H1 (cell line): ENCODE results near the gene PHEX. TPM values are rescaled to one million over a fixed set of nuclear protein-coding genes. Genes with fewer than 3 reads are reported as not detected.

Source experiments
- CTCF ChIA-PET: fragments of 300-600 bp; sonication (Branson Sonifier 250); formaldehyde crosslinking; loops from one replicate; lab custom pipeline; 2021; ENCODE audit not compliant: partially characterized antibody; lab: Charles Lee
- POLR2A ChIA-PET: fragments of 300-600 bp; sonication (Branson Sonifier 250); formaldehyde crosslinking; loops from one replicate; lab custom pipeline; 2021; ENCODE audit warnings: inconsistent platforms; ENCODE audit not compliant: partially characterized antibody; lab: Charles Lee
- DNase-seq, 2 experiments: peaks; one replicate each; pipeline versions ENCODE4 v3.0.0 to v3.0.0-alpha.2; 2010 to 2022; ENCODE audit warnings: low spot score in 2 of 2, low read depth in 1 of 2, mixed read lengths in 1 of 2
- FAIRE-seq: peaks from 2 replicates; lab custom pipeline; 2011; peaks lifted over from hg19 to GRCh38; lab: Jason Lieb, UNC
- H2AFZ ChIP-seq: 2 replicates; pipeline ENCODE4 v1.8.1; 2012; ENCODE audit warnings: low read length, inconsistent platforms
- H2AK5ac ChIP-seq: 2 replicates; pipeline ENCODE4 v1.6.1; 2013; ENCODE audit warnings: low read depth, low read length
- H2BK120ac ChIP-seq: replicated peaks from 2 replicates; pipeline ENCODE3; 2013; ENCODE audit warnings: low read depth, low read length, inconsistent platforms
- H2BK12ac ChIP-seq: 2 replicates; pipeline ENCODE4 v1.6.1; 2013; ENCODE audit warnings: low read depth, low read length
- H2BK15ac ChIP-seq: 2 replicates; pipeline ENCODE4 v1.6.1; 2013; ENCODE audit warnings: low read length
- H2BK20ac ChIP-seq: 2 replicates; pipeline ENCODE4 v1.6.1; 2013; ENCODE audit warnings: low read length
- H2BK5ac ChIP-seq: 2 replicates; pipeline ENCODE4 v1.6.1; 2013; ENCODE audit warnings: low read depth, low read length
- H3K14ac ChIP-seq: 2 replicates; pipeline ENCODE4 v1.6.1; 2013; ENCODE audit warnings: inconsistent platforms; ENCODE audit not compliant: insufficient read length
- H3K18ac ChIP-seq: 2 replicates; pipeline ENCODE4 v1.6.1; 2013; ENCODE audit warnings: low read length; ENCODE audit errors: extremely low read depth
- H3K23ac ChIP-seq: 2 replicates; pipeline ENCODE4 v1.6.1; 2013; ENCODE audit warnings: inconsistent platforms; ENCODE audit not compliant: insufficient read length
- H3K23me2 ChIP-seq: 2 replicates; pipeline ENCODE4 v1.6.1; 2013; ENCODE audit warnings: low read depth, low read length
- H3K27ac ChIP-seq: 2 replicates; pipeline ENCODE4 v1.6.1; 2011; ENCODE audit warnings: low read depth, low read length, inconsistent platforms
- H3K27me3 ChIP-seq, 4 experiments: replicated peaks in 1 of 4; 1 replicate in 1 of 4; 2 replicates in 3 of 4; pipeline versions ENCODE4 v1.6.1 to v1.8.1; 2011 to 2013; ENCODE audit warnings: low read length in 3 of 4, mild to moderate bottlenecking in 3 of 4, inconsistent platforms in 2 of 4, mixed read lengths in 2 of 4, moderate library complexity in 1 of 4; ENCODE audit not compliant: control insufficient read depth in 3 of 4, insufficient read depth in 3 of 4; ENCODE audit errors: extremely low read depth in 1 of 4
- H3K36me3 ChIP-seq, 4 experiments: 2 replicates each; pipeline versions ENCODE4 v1.6.1 to v1.8.1; 2011 to 2013; ENCODE audit warnings: mild to moderate bottlenecking in 4 of 4, low read length in 3 of 4, moderate library complexity in 2 of 4, control low read depth in 1 of 4, inconsistent platforms in 1 of 4; ENCODE audit not compliant: insufficient read depth in 4 of 4, control insufficient read depth in 2 of 4
- H3K4ac ChIP-seq: replicated peaks from 2 replicates; pipeline ENCODE3; 2013; ENCODE audit warnings: low read length, low read depth, mixed read lengths, inconsistent platforms; ENCODE audit not compliant: insufficient read length
- H3K4me1 ChIP-seq, 4 experiments: replicated peaks in 1 of 4; 1 replicate in 1 of 4; 2 replicates in 3 of 4; pipeline versions ENCODE4 v1.6.1 to v1.8.1; 2011 to 2013; ENCODE audit warnings: low read length in 3 of 4, inconsistent platforms in 2 of 4, mixed read lengths in 1 of 4; ENCODE audit not compliant: insufficient read depth in 4 of 4, control insufficient read depth in 3 of 4
- H3K4me2 ChIP-seq, 2 experiments: 2 replicates each; pipeline versions ENCODE4 v1.6.1 to v1.8.1; 2011 to 2013; ENCODE audit warnings: low read depth in 2 of 2, low read length in 2 of 2, control low read depth in 1 of 2, inconsistent platforms in 1 of 2, mild to moderate bottlenecking in 1 of 2; ENCODE audit not compliant: insufficient read depth in 1 of 2
- H3K4me3 ChIP-seq, 4 experiments: fragments of 200-600, 300-600 bp in 1 of 4; sonication (generic), shearing (Covaris generic), sonication (Bioruptor Twin) in 1 of 4; 2 replicates each; pipeline versions ENCODE4 v1.5.1 to v1.8.1; 2011 to 2016; ENCODE audit warnings: low read length in 4 of 4, low read depth in 3 of 4, control low read depth in 2 of 4, inconsistent platforms in 2 of 4, mild to moderate bottlenecking in 2 of 4, mixed read lengths in 1 of 4, moderate library complexity in 1 of 4; ENCODE audit not compliant: insufficient read depth in 2 of 4; ENCODE audit errors: extremely low read depth in 1 of 4
- H3K56ac ChIP-seq: replicated peaks from 2 replicates; pipeline ENCODE3; 2013; ENCODE audit warnings: low read depth, mild to moderate bottlenecking, mixed read lengths, low read length, inconsistent platforms; ENCODE audit not compliant: insufficient read length
- H3K79me1 ChIP-seq: 2 replicates; pipeline ENCODE4 v1.6.1; 2013; ENCODE audit warnings: low read depth, low read length, control low read depth
- H3K79me2 ChIP-seq, 2 experiments: 2 replicates each; pipeline versions ENCODE4 v1.6.1 to v1.8.1; 2012 to 2013; ENCODE audit warnings: low read length in 2 of 2, mild to moderate bottlenecking in 2 of 2, inconsistent platforms in 1 of 2; ENCODE audit not compliant: insufficient read depth in 2 of 2, control insufficient read depth in 1 of 2
- H3K9ac ChIP-seq, 4 experiments: replicated peaks in 1 of 4; 1 replicate in 1 of 4; 2 replicates in 3 of 4; pipeline versions ENCODE4 v1.6.1 to v1.8.1; 2011 to 2013; ENCODE audit warnings: low read depth in 3 of 4, low read length in 3 of 4, control low read depth in 2 of 4, mild to moderate bottlenecking in 2 of 4, moderate library complexity in 2 of 4, inconsistent platforms in 1 of 4; ENCODE audit errors: extremely low read depth in 1 of 4
- H3K9me3 ChIP-seq, 2 experiments: 2 replicates each; pipeline versions ENCODE4 v1.6.1 to v1.8.1; 2012 to 2013; ENCODE audit warnings: mild to moderate bottlenecking in 2 of 2, moderate library complexity in 2 of 2, control low read depth in 1 of 2, inconsistent platforms in 1 of 2, low read depth in 1 of 2, low read length in 1 of 2, mixed read lengths in 1 of 2; ENCODE audit not compliant: insufficient read depth in 2 of 2
- H4K20me1 ChIP-seq, 2 experiments: replicated peaks in 1 of 2; 2 replicates each; pipeline versions ENCODE3 to v1.8.1; 2011 to 2013; ENCODE audit warnings: inconsistent platforms in 2 of 2, low read length in 2 of 2, mild to moderate bottlenecking in 1 of 2; ENCODE audit not compliant: insufficient read depth in 2 of 2, control insufficient read depth in 1 of 2
- H4K5ac ChIP-seq: 2 replicates; pipeline ENCODE4 v1.6.1; 2013; ENCODE audit warnings: low read length, low read depth, mixed read lengths, inconsistent platforms; ENCODE audit not compliant: insufficient read length
- H4K8ac ChIP-seq: 2 replicates; pipeline ENCODE4 v1.8.0; 2013; ENCODE audit warnings: mild to moderate bottlenecking, moderate library complexity, low read length, inconsistent platforms; ENCODE audit not compliant: insufficient read depth; ENCODE audit errors: extremely low read depth
- H4K91ac ChIP-seq: replicated peaks from 2 replicates; pipeline ENCODE3; 2013; ENCODE audit warnings: low read length, mixed read lengths, inconsistent platforms; ENCODE audit not compliant: insufficient read length
- CEBPB ChIP-seq: IDR thresholded peaks from 2 replicates; pipeline ENCODE4 v1.6.1; 2012; ENCODE audit warnings: low read depth, low read length
- E2F6 ChIP-seq: IDR thresholded peaks from 2 replicates; pipeline ENCODE4 v1.6.1; 2012; ENCODE audit warnings: inconsistent platforms
- NRF1 ChIP-seq: IDR thresholded peaks from 2 replicates; pipeline ENCODE4 v1.6.1; 2011; ENCODE audit warnings: mild to moderate bottlenecking, low read depth, low read length, improper control_type of control experiment
- POLR2AphosphoS5 ChIP-seq: IDR thresholded peaks from 2 replicates; pipeline ENCODE4 v1.6.1; 2011; ENCODE audit warnings: low read depth, low read length
- RAD21 ChIP-seq, 2 experiments: IDR thresholded peaks in 1 of 2; conservative IDR thresholded peaks in 1 of 2; 2 replicates each; pipeline ENCODE4 v1.6.1; 2011; ENCODE audit warnings: low read depth in 2 of 2, low read length in 2 of 2, improper control_type of control experiment in 1 of 2, inconsistent platforms in 1 of 2, mild to moderate bottlenecking in 1 of 2, moderate library complexity in 1 of 2
- RXRA ChIP-seq: IDR thresholded peaks from 2 replicates; pipeline ENCODE4 v1.6.1; 2011; ENCODE audit warnings: low read depth, mild to moderate bottlenecking, low read length, moderate library complexity; ENCODE audit not compliant: insufficient read depth
- SP1 ChIP-seq: IDR thresholded peaks from 2 replicates; pipeline ENCODE4 v1.6.1; 2011; ENCODE audit warnings: low read depth, low read length
- TEAD4 ChIP-seq: IDR thresholded peaks from 2 replicates; pipeline ENCODE4 v1.6.1; 2012; ENCODE audit warnings: low read depth, low read length, inconsistent platforms, mixed read lengths
- WGBS, 2 experiments: shearing (Covaris generic) in 1 of 2; methylation state at CpG; one replicate each; pipeline versions ENCODE4 v1.1.6 to v1.1.7; 2013 to 2015; ENCODE audit warnings: low lambda C conversion rate in 2 of 2, mixed read lengths in 2 of 2, inconsistent platforms in 1 of 2, low coverage in 1 of 2, missing lambda C conversion rate in 1 of 2; ENCODE audit not compliant: insufficient replicate concordance in 2 of 2, insufficient coverage in 1 of 2, insufficient read length in 1 of 2; ENCODE audit errors: extremely low coverage in 1 of 2, missing lambda C conversion rate in 1 of 2; 5-methylcytosine and 5-hydroxymethylcytosine counted together
- polyA plus RNA-seq, 7 experiments: library from polyadenylated mRNA; depleted of rRNA in 3 of 7; stranded (reverse) in 5 of 7; unstranded in 2 of 7; fragments of >200 nt in 5 of 7; fragments of 200-250 nt in 2 of 7; gene quantifications; 1 replicate in 5 of 7; 2 replicates in 1 of 7; 4 replicates in 1 of 7; pipeline versions ENCODE4 v1.2.1 to v1.2.3, GENCODE V29; 2011 to 2013; ENCODE audit warnings: missing spikeins in 2 of 7, mixed read lengths in 2 of 7
- total RNA-seq: library from RNA; stranded (reverse); fragmentation: NEBNext Ultra II Directional; extraction: Animal tissue kit (Norgen Biotek cat#: 25700); gene quantifications from 2 replicates; pipeline ENCODE4 v1.2.1, GENCODE V29; 2021

Gene PHEX
- total and polyA plus RNA-seq, 2 of the 8 experiments (the other 6 are each of a cell fraction or from before 2014, with no cell fraction given): 0.03 to 0.11 TPM

GRCh38 chrX:22105971-22106370, 73.8 kb downstream of the PHEX start:
- no peaks in the 10 kb centered on the region for H3K79me1 ChIP-seq
- no peak overlapping the region for H4K5ac ChIP-seq
- no peak overlapping the region for H4K8ac ChIP-seq
- no peak overlapping the region for H3K4me3 ChIP-seq
- H3K14ac ChIP-seq: no peak overlapping the region
- H3K18ac ChIP-seq: no peak overlapping the region
- CTCF ChIA-PET: no interaction called here
- H2AFZ ChIP-seq: no peak overlapping the region
- H3K27me3 ChIP-seq: no peaks in the 10 kb centered on the region
- H3K4me2 ChIP-seq: no peak overlapping the region
- TF ChIP-seq RAD21 (IDR thresholded peaks at IDR 0.05 in 1 of 2, conservative IDR thresholded peaks at IDR 0.05 in 1 of 2; ENCODE audit: low read depth in 2 of 2, low read length in 2 of 2) (no peak), CEBPB (no peak), TEAD4 (no peak), POLR2AphosphoS5 (no peak), SP1 (no peak), E2F6 (no peak), NRF1 (no peak), RXRA (no peak)
- no peak overlapping the region for H2BK15ac ChIP-seq
- no peaks in the 10 kb centered on the region for H3K9me3 ChIP-seq
- no peaks in the 10 kb centered on the region for H3K4me1 ChIP-seq
- H3K56ac ChIP-seq: no peak overlapping the region
- no peak overlapping the region for H3K9ac ChIP-seq
- POLR2A ChIA-PET: no interaction called here
- H2AK5ac ChIP-seq: no peak overlapping the region
- H3K23me2 ChIP-seq: no peaks in the 10 kb centered on the region
- H3K27ac ChIP-seq: no peak overlapping the region
- no peak overlapping the region for H3K4ac ChIP-seq
- FAIRE-seq (no peak), DNase-seq (no peak)
- no peak overlapping the region for H2BK12ac ChIP-seq
- H4K20me1 ChIP-seq: no peaks in the 10 kb centered on the region
- 86% methylated on average over 2 of the region's 2 CpGs; no CpG with 5 or more reads in 1 of the 2 experiments for WGBS, 2 experiments
- H3K36me3 ChIP-seq: no peaks in the 10 kb centered on the region
- H2BK120ac ChIP-seq: no peak overlapping the region
- H4K91ac ChIP-seq: no peak overlapping the region
- H3K23ac ChIP-seq: no peak overlapping the region
- H2BK5ac ChIP-seq: no peak overlapping the region
- no peak overlapping the region for H2BK20ac ChIP-seq
- H3K79me2 ChIP-seq: no peaks in the 10 kb centered on the region
